Measurements from ENCODE around the gene ENGASE.

The ENGASE gene

DNA sequence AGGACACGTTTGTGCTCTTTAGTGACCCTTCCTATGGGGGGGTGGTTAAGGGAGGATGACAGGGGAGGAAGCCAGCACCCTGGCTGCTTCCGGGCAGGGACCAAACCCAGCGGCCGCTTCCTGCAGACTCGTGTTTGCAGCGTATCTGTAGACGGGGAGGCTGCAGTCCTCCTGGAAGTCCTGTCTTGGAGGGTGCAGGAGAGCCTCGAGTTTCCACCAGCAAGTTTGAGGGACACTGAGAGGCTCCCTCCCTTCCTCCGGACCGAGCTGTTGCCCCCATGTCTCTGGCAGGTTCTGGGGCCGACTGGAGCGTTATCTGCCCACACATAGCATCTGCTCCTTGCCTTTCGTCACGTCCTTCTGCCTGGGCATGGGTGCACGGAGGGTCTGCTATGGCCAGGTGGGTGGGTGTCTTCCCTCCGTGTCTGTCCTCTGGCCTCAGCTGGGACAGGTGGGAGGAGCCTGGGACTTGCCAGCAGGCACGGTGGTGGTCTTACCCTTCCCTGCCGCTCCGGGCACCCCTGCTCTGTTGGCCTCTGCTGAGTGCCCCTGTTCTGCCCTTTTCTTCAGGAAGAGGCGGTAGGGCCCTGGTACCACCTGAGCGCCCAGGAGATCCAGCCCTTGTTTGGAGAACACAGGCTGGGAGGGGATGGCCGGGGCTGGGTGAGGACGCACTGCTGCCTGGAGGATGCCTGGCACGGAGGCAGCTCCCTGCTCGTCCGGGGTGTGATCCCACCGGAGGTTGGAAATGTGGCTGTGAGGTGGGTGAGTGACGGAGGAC lies 8.8 kb downstream of the ENGASE start:
- TF ChIP-seq EZH2 (IDR thresholded peaks at IDR 0.05) (no peak), FOXP2 (optimal IDR thresholded peaks at IDR 0.05; ENCODE audit: control extremely low read depth, extremely low read length, insufficient read depth) (no peak), POLR2AphosphoS5 (IDR thresholded peaks at IDR 0.05; ENCODE audit: borderline replicate concordance, low read depth, low read length) (no peak)
- no peaks in the 10 kb centered on the region; the same call in 1 of the 2 replicates for H3K36me3 ChIP-seq (ENCODE audit: insufficient read depth, low read length)

GRCh38 chr17:79084291-79085153 lies 9.9 kb downstream of the ENGASE start:
- Histone ChIP-seq H3K4me3 (no peak overlapping the region), H3K9me3 (ENCODE audit: low read depth, low read length) (no peaks in the 10 kb centered on the region), H3K36me3 (ENCODE audit: insufficient read depth, low read length) (no peaks in the 10 kb centered on the region; the same call in 1 of the 2 replicates), H3K27ac (no peak overlapping the region), H3K9ac (ENCODE audit: insufficient read length) (no peak overlapping the region)
- no peak for DNase-seq (ENCODE audit: low read depth, low spot score)
- TF ChIP-seq POLR2AphosphoS5 (IDR thresholded peaks at IDR 0.05; ENCODE audit: borderline replicate concordance, low read depth, low read length) (no peak), EZH2 (IDR thresholded peaks at IDR 0.05) (no peak), FOXP2 (optimal IDR thresholded peaks at IDR 0.05; ENCODE audit: control extremely low read depth, extremely low read length, insufficient read depth) (no peak)

More for the DNA sequence above, 8.8 kb downstream of the ENGASE start:
- no peak overlapping the region for H3K27ac ChIP-seq
- no peak overlapping the region for H3K9ac ChIP-seq (ENCODE audit: insufficient read length)
- no peak overlapping the region for H3K4me3 ChIP-seq
- DNase-seq (ENCODE audit: low read depth, low spot score) = no peak
- H3K9me3 ChIP-seq (ENCODE audit: low read depth, low read length) = no peaks in the 10 kb centered on the region

DNA sequence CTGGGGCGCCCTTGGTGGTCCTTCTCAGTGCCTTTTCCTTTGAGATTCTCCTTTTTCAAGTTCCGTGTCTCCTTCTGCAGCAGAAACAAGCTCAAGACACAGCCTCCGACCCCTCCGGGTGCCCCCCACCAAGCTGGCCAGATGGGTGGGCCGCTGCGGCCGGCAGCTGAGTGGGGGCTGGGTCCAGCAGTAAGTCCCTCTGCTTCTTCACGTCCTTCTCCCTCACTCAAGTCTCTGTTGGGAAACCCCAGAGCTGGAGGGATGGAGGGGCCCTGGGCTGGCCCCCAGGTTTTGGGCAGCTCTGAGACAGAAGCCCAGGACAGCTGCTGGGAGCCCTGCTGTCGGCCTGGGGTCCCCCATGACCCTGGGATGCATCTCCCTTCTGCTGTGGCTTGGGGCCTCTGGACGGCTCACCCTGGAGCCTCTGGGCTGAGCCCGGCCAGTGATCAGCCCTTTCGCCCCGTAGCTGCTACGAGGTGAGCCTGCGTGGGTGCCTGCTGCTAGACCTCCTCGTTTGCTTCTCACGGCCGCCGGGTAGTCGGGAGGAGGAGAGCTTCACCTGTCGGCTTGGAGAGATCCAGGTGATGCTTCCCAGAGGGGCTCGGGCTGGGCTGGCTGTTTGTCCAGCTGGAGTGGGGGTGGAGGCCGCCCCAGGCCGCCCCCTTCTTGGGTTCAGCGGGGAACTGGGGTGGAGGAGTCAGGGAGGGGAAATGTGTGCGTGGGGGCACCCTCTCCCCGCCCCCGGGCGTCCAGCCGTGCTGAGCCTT lies 10.7 kb downstream of the ENGASE start:
- Histone ChIP-seq H3K36me3 (ENCODE audit: insufficient read depth, low read length) (no peaks in the 10 kb centered on the region; the same call in 1 of the 2 replicates), H3K9me3 (ENCODE audit: low read depth, low read length) (no peaks in the 10 kb centered on the region), H3K4me3 (no peak overlapping the region), H3K27ac (no peak overlapping the region), H3K9ac (ENCODE audit: insufficient read length) (no peak overlapping the region)
- no peak for TF ChIP-seq EZH2 (IDR thresholded peaks at IDR 0.05)
- no peak for TF ChIP-seq FOXP2 (optimal IDR thresholded peaks at IDR 0.05; ENCODE audit: control extremely low read depth, extremely low read length, insufficient read depth)
- TF ChIP-seq POLR2AphosphoS5 (IDR thresholded peaks at IDR 0.05; ENCODE audit: borderline replicate concordance, low read depth, low read length) = no peak
- no peak for DNase-seq (ENCODE audit: low read depth, low spot score)

DNA sequence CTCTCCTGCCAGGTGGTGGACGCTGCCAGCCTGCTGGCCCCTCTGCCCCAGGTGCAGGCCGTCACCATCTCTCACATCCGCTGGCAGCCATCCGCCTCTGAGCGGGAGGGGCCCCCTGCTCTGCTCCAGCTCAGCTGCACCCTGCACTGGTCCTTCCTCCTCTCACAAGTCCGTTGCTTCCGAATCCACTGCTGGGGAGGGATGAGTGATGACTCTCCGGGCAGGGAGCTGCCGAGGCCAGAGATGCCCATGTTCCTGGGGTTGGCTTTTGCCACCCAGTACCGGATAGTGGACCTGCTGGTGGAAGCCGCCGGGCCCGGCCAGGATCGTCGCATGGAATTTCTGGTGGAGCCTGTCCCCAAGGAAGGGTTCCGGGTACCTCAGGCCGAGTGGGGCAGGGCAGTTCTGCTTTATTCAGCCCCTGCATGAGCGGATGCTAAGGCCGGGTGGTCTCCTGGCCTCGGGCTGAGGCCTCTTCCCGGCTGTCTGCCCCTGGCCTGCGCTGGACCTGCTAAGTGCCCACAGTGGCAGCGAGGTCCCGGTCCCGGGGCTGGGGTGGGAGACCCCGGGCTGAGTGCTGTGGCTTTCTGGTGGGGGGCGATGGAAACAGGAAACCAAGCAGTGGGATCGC lies 11.4 kb downstream of the ENGASE start:
- Histone ChIP-seq H3K9me3 (ENCODE audit: low read depth, low read length) (no peaks in the 10 kb centered on the region), H3K9ac (ENCODE audit: insufficient read length) (no peak overlapping the region), H3K4me3 (no peak overlapping the region), H3K36me3 (ENCODE audit: insufficient read depth, low read length) (no peaks in the 10 kb centered on the region), H3K27ac (no peak overlapping the region)
- TF ChIP-seq EZH2 (IDR thresholded peaks at IDR 0.05) = no peak
- TF ChIP-seq POLR2AphosphoS5 (IDR thresholded peaks at IDR 0.05; ENCODE audit: borderline replicate concordance, low read depth, low read length) = no peak
- no peak for DNase-seq (ENCODE audit: low read depth, low spot score)

DNA sequence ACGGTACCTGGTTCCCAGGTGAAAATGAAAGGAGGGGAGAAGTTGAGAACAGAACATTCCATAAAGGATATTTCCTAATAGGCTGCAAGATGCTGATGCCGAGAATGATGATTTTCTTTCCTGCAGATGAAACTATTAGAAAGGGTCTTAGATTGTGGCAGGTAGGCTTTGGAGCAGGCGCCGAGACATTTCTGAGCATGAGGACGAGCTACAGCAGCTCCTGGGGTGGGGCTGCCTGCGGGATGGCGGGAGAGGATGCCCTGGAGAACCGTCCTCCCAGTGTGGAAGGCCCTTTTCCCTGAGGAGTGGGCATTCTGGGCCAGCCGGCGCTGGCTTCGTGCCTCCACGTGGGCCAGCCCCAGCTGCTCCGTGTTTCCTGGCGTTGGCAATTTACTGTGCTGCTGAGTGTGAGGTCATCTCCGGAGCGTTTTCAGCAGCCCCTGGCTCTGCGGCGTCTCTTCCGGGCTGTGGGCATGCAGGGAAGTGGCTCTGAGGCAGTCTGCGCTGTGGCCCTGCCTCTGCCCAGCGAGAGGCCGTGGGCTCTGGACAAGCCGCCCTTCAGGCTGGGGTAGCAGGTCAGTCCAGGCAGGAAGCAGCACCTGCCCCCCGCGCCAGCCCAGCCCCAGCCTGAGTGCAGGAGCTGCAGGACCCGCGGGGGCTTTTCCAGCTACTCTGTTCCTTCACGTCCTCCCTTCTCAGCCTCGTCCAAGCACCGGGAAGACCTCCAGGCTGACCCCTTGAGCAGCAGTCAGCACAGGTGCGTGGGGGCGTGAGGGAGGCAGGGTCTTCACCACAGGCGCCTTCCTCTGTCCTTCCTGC lies 12.2 kb downstream of the ENGASE start:
- no peak overlapping the region for H3K27ac ChIP-seq
- H3K36me3 ChIP-seq (ENCODE audit: insufficient read depth, low read length) = no peaks in the 10 kb centered on the region
- no peak for DNase-seq (ENCODE audit: low read depth, low spot score)
- no peak overlapping the region for H3K4me3 ChIP-seq
- no peaks in the 10 kb centered on the region for H3K9me3 ChIP-seq (ENCODE audit: low read depth, low read length)
- TF ChIP-seq FOXP2 (optimal IDR thresholded peaks at IDR 0.05; ENCODE audit: control extremely low read depth, extremely low read length, insufficient read depth) (no peak), EZH2 (IDR thresholded peaks at IDR 0.05) (no peak), POLR2AphosphoS5 (IDR thresholded peaks at IDR 0.05; ENCODE audit: borderline replicate concordance, low read depth, low read length) (no peak)
- no peak overlapping the region for H3K9ac ChIP-seq (ENCODE audit: insufficient read length)

DNA sequence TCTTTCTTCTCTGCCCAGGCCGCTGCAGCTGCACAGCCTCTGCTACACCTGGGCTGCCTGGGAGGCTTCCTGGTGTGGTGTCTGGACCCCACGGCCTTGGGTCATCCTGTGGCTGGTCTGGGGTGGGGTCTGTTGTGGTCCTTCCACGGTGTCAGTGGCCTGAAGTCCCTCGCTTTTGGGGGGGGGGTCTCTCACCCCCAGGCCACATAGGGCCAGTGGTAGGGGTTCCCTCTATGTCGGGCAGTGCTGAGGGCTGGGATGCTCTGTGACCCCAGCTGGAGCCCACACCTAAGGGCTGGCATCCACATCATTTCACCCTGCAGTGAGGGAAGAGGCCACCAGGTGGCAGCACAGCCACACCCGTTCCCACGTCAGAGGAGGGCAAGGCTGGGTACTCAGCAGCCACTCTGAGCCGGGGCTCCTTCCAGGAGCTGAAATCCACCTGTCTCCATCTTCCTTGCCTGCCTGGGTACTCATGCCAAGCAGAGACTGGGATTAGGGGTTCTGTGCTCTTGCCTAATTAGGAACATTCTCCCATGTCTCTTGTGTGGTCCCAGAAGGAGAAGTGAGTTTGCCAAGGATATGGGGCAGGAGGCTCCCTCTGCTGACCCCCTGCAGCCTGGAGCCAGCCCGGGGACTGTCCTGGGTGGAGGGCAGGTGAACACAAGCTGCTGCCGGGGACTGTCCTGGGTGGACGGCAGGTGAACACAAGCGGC lies 13.0 kb downstream of the ENGASE start:
- no peak for TF ChIP-seq POLR2AphosphoS5 (IDR thresholded peaks at IDR 0.05; ENCODE audit: borderline replicate concordance, low read depth, low read length)
- no peak for TF ChIP-seq EZH2 (IDR thresholded peaks at IDR 0.05)
- TF ChIP-seq FOXP2 (optimal IDR thresholded peaks at IDR 0.05; ENCODE audit: control extremely low read depth, extremely low read length, insufficient read depth) = no peak

More for the DNA sequence above, 13.0 kb downstream of the ENGASE start:
- Histone ChIP-seq H3K9ac (ENCODE audit: insufficient read length) (no peak overlapping the region), H3K36me3 (ENCODE audit: insufficient read depth, low read length) (no peaks in the 10 kb centered on the region), H3K27ac (no peak overlapping the region), H3K9me3 (ENCODE audit: low read depth, low read length) (no peaks in the 10 kb centered on the region), H3K4me3 (no peak overlapping the region)
- no peak for DNase-seq (ENCODE audit: low read depth, low spot score)
